HAP-1 (cell line): Measurements from ENCODE around the gene NR4A2.

Experiments
- DNase-seq, 2 experiments: peaks; one replicate each; pipeline ENCODE4 v3.0.0-alpha.2; 2016 to 2020; ENCODE audit warnings: low spot score in 2 of 2
- H3K27me3 ChIP-seq: fragments of 250-450 bp; sonication (Bioruptor Pico); 2 replicates; pipeline ENCODE4 v1.5.1; 2020; ENCODE audit warnings: low read depth, mild to moderate bottlenecking, moderate library complexity
- H3K36me3 ChIP-seq: fragments of 250-450 bp; sonication (Bioruptor Pico); replicated peaks from 2 replicates; pipeline ENCODE4 v1.5.1; 2020; ENCODE audit warnings: mild to moderate bottlenecking
- H3K4me1 ChIP-seq: fragments of 250-450 bp; sonication (Bioruptor Pico); 2 replicates; pipeline ENCODE4 v1.5.1; 2020; ENCODE audit warnings: mild to moderate bottlenecking
- H3K4me3 ChIP-seq: fragments of 250-450 bp; sonication (Bioruptor Pico); 2 replicates; pipeline ENCODE4 v1.5.1; 2020; ENCODE audit warnings: mild to moderate bottlenecking, moderate library complexity
- H3K9me3 ChIP-seq: fragments of 250-450 bp; sonication (Bioruptor Pico); 2 replicates; pipeline ENCODE4 v1.5.1; 2020; ENCODE audit warnings: mild to moderate bottlenecking, moderate library complexity
- in situ Hi-C: fragments of 300-500 bp; cut with MboI; formaldehyde crosslinking; loops from 3 replicates; pipeline ENCODE4 v1.14.3; 2020; ENCODE audit warnings: low sequenced_read_pairs, inconsistent platforms, mixed read lengths

Gene NR4A2

GRCh38 chr2:156332534-156333273 lies at the start of gene NR4A2:
Gene NR4A2, minus strand, starts transcription at chr2:156332721. Its CDS starts 2,535 bp downstream, at chr2:156330186.
- Histone ChIP-seq H3K9me3 (no peaks in the 10 kb centered on the region), H3K4me1 (peaks cover 31% of the 10 kb centered on the region), H3K36me3 (peaks cover 4% of the 10 kb centered on the region), H3K27me3 (no peaks in the 10 kb centered on the region), H3K4me3 (peak within 1 kb of the TSS; percentile 81)
- peak; percentile 89 for DNase-seq
- in situ Hi-C loops = loop anchor here (25.0 kb wide), 2 partner anchors 255 to 555 kb away; no protein-coding TSS in a partner anchor

- no peaks in the 10 kb centered on the region for H3K36me3 ChIP-seq
- no peak overlapping the region for H3K4me3 ChIP-seq
- peak in 1 of 2 experiments; percentile 1 for DNase-seq
- in situ Hi-C loops = no loop called here
- H3K9me3 ChIP-seq = no peaks in the 10 kb centered on the region
- peaks cover 8% of the 10 kb centered on the region for H3K4me1 ChIP-seq
- no peaks in the 10 kb centered on the region for H3K27me3 ChIP-seq
Observed at GRCh38 chr2:156380117-156380645, 47.7 kb upstream of the NR4A2 start.

GRCh38 chr2:156379714-156380113 lies 47.2 kb upstream of the NR4A2 start:
- H3K27me3 ChIP-seq = no peaks in the 10 kb centered on the region
- H3K36me3 ChIP-seq = no peaks in the 10 kb centered on the region
- no peaks in the 10 kb centered on the region for H3K9me3 ChIP-seq
- H3K4me3 ChIP-seq = no peak overlapping the region
- in situ Hi-C loops = no loop called here
- H3K4me1 ChIP-seq = peaks cover 8% of the 10 kb centered on the region
- DNase-seq = no peak

- Histone ChIP-seq H3K4me1 (peaks cover 8% of the 10 kb centered on the region), H3K36me3 (no peaks in the 10 kb centered on the region), H3K27me3 (no peaks in the 10 kb centered on the region), H3K4me3 (no peak overlapping the region), H3K9me3 (no peaks in the 10 kb centered on the region)
- no peak for DNase-seq
- in situ Hi-C loops = no loop called here
Observed at GRCh38 chr2:156379071-156379470, 46.5 kb upstream of the NR4A2 start.

GRCh38 chr2:156366753-156367152 lies 34.2 kb upstream of the NR4A2 start:
- Histone ChIP-seq H3K27me3 (no peaks in the 10 kb centered on the region), H3K36me3 (no peaks in the 10 kb centered on the region), H3K4me3 (no peak overlapping the region), H3K9me3 (no peaks in the 10 kb centered on the region), H3K4me1 (no peaks in the 10 kb centered on the region)
- DNase-seq = no peak
- in situ Hi-C loops = no loop called here

- DNase-seq = no peak
- in situ Hi-C loops = no loop called here
- no peaks in the 10 kb centered on the region for H3K9me3 ChIP-seq
- no peak overlapping the region for H3K4me3 ChIP-seq
- no peaks in the 10 kb centered on the region for H3K36me3 ChIP-seq
- H3K4me1 ChIP-seq = no peaks in the 10 kb centered on the region; the same call in 1 of the 2 replicates
- no peaks in the 10 kb centered on the region for H3K27me3 ChIP-seq
Observed at GRCh38 chr2:156363141-156363540, 30.6 kb upstream of the NR4A2 start.

- no peak for DNase-seq
- Histone ChIP-seq H3K27me3 (no peaks in the 10 kb centered on the region), H3K4me1 (peaks cover under 1% of the 10 kb centered on the region), H3K36me3 (no peaks in the 10 kb centered on the region), H3K4me3 (no peak overlapping the region), H3K9me3 (no peaks in the 10 kb centered on the region)
- in situ Hi-C loops = no loop called here
Observed at GRCh38 chr2:156356014-156356754, 23.7 kb upstream of the NR4A2 start.

- H3K27me3 ChIP-seq = no peaks in the 10 kb centered on the region
- H3K9me3 ChIP-seq = no peaks in the 10 kb centered on the region
- H3K4me1 ChIP-seq = peaks cover 8% of the 10 kb centered on the region
- no peaks in the 10 kb centered on the region for H3K36me3 ChIP-seq
- no peak for DNase-seq
- in situ Hi-C loops = no loop called here
- no peak overlapping the region for H3K4me3 ChIP-seq
Observed at GRCh38 chr2:156352911-156353310, 20.4 kb upstream of the NR4A2 start.

GRCh38 chr2:156350374-156351142 lies 18.0 kb upstream of the NR4A2 start:
- no peak overlapping the region for H3K4me3 ChIP-seq
- no peaks in the 10 kb centered on the region for H3K9me3 ChIP-seq
- in situ Hi-C loops = no loop called here
- DNase-seq = peak in 1 of 2 experiments; percentile 57
- H3K27me3 ChIP-seq = no peaks in the 10 kb centered on the region
- no peaks in the 10 kb centered on the region for H3K36me3 ChIP-seq
- H3K4me1 ChIP-seq = peaks cover 8% of the 10 kb centered on the region

GRCh38 chr2:156349605-156350004 lies 17.1 kb upstream of the NR4A2 start:
- H3K27me3 ChIP-seq = no peaks in the 10 kb centered on the region
- H3K9me3 ChIP-seq = no peaks in the 10 kb centered on the region
- in situ Hi-C loops = loop anchor here (25.0 kb wide), 2 partner anchors 238 to 538 kb away; no protein-coding TSS in a partner anchor
- no peak for DNase-seq
- H3K36me3 ChIP-seq = no peaks in the 10 kb centered on the region
- peaks cover 8% of the 10 kb centered on the region for H3K4me1 ChIP-seq
- no peak overlapping the region for H3K4me3 ChIP-seq

GRCh38 chr2:156349161-156349560 lies 16.6 kb upstream of the NR4A2 start:
- Histone ChIP-seq H3K4me1 (peaks cover 8% of the 10 kb centered on the region), H3K9me3 (no peaks in the 10 kb centered on the region), H3K36me3 (no peaks in the 10 kb centered on the region), H3K4me3 (no peak overlapping the region), H3K27me3 (no peaks in the 10 kb centered on the region)
- DNase-seq = no peak
- in situ Hi-C loops = loop anchor here (25.0 kb wide), 2 partner anchors 238 to 538 kb away; no protein-coding TSS in a partner anchor

GRCh38 chr2:156347431-156347830 lies 14.9 kb upstream of the NR4A2 start:
- H3K4me1 ChIP-seq = peaks cover 12% of the 10 kb centered on the region
- in situ Hi-C loops = loop anchor here (25.0 kb wide), 2 partner anchors 240 to 540 kb away; no protein-coding TSS in a partner anchor
- no peak for DNase-seq
- no peaks in the 10 kb centered on the region for H3K36me3 ChIP-seq
- H3K27me3 ChIP-seq = no peaks in the 10 kb centered on the region
- H3K4me3 ChIP-seq = no peak overlapping the region
- H3K9me3 ChIP-seq = no peaks in the 10 kb centered on the region

- in situ Hi-C loops = loop anchor here (25.0 kb wide), 2 partner anchors 241 to 541 kb away; no protein-coding TSS in a partner anchor
- no peaks in the 10 kb centered on the region for H3K27me3 ChIP-seq
- H3K36me3 ChIP-seq = no peaks in the 10 kb centered on the region
- H3K9me3 ChIP-seq = no peaks in the 10 kb centered on the region
- no peak for DNase-seq
- H3K4me1 ChIP-seq = peaks cover 12% of the 10 kb centered on the region
- H3K4me3 ChIP-seq = no peak overlapping the region
Observed at GRCh38 chr2:156346731-156347130, 14.2 kb upstream of the NR4A2 start.
